KMS-11 (cell line): Measurements from ENCODE around the gene RPS6KA5.
"Not testable (repeated sequence)": the region's sequence is repeated elsewhere in the genome, so short reads cannot be mapped to it uniquely, and the experiment has no call there.

Source experiments
- H2AFZ ChIP-seq: fragments of 200-600 bp; sonication (generic); 2 replicates; pipeline ENCODE4 v1.6.1; 2016; ENCODE audit warnings: antibody characterized with exemption, mixed run types, low read depth
- H3K27ac ChIP-seq: fragments of 200-600 bp; sonication (generic); 2 replicates; pipeline ENCODE4 v1.6.1; 2016; ENCODE audit warnings: mild to moderate bottlenecking, mixed run types
- H3K27me3 ChIP-seq: fragments of 200-600 bp; sonication (generic); 2 replicates; pipeline ENCODE4 v1.6.1; 2017; ENCODE audit warnings: mild to moderate bottlenecking, low read depth, mixed run types, moderate library complexity; ENCODE audit not compliant: insufficient read depth
- H3K36me3 ChIP-seq: fragments of 200-600 bp; sonication (generic); 2 replicates; pipeline ENCODE4 v1.6.1; 2017; ENCODE audit warnings: mild to moderate bottlenecking, mixed run types; ENCODE audit not compliant: insufficient read depth
- H3K4me1 ChIP-seq: fragments of 200-600 bp; sonication (generic); 2 replicates; pipeline ENCODE4 v1.6.1; 2016; ENCODE audit warnings: mild to moderate bottlenecking, low read depth, mixed run types; ENCODE audit not compliant: poor library complexity, severe bottlenecking
- H3K4me2 ChIP-seq: fragments of 200-600 bp; sonication (generic); 2 replicates; pipeline ENCODE4 v1.7.0; 2016; ENCODE audit warnings: mild to moderate bottlenecking, mixed run types
- H3K4me3 ChIP-seq: fragments of 200-600 bp; sonication (generic); IDR thresholded peaks from 2 replicates; pipeline ENCODE4 v1.6.1; 2017; ENCODE audit warnings: low read depth, low read length, mixed read lengths; ENCODE audit not compliant: insufficient read depth
- H3K79me2 ChIP-seq: fragments of 200-600 bp; sonication (generic); 2 replicates; pipeline ENCODE4 v1.6.1; 2016; ENCODE audit warnings: low read depth, mixed run types; ENCODE audit not compliant: insufficient read depth
- H3K9ac ChIP-seq: fragments of 200-600 bp; sonication (generic); 2 replicates; pipeline ENCODE4 v1.6.1; 2016; ENCODE audit warnings: mild to moderate bottlenecking, mixed run types
- H4K20me1 ChIP-seq: fragments of 200-600 bp; sonication (generic); 2 replicates; pipeline ENCODE4 v1.6.1; 2016; ENCODE audit warnings: mild to moderate bottlenecking, mixed run types; ENCODE audit not compliant: insufficient read depth
- CTCF ChIP-seq: fragments of 200-600 bp; sonication (generic); conservative IDR thresholded peaks from 2 replicates; pipeline ENCODE4 v1.6.1; 2017; ENCODE audit warnings: low read depth, mild to moderate bottlenecking, antibody characterized with exemption, low read length, moderate library complexity, mixed read lengths

Gene RPS6KA5

DNA sequence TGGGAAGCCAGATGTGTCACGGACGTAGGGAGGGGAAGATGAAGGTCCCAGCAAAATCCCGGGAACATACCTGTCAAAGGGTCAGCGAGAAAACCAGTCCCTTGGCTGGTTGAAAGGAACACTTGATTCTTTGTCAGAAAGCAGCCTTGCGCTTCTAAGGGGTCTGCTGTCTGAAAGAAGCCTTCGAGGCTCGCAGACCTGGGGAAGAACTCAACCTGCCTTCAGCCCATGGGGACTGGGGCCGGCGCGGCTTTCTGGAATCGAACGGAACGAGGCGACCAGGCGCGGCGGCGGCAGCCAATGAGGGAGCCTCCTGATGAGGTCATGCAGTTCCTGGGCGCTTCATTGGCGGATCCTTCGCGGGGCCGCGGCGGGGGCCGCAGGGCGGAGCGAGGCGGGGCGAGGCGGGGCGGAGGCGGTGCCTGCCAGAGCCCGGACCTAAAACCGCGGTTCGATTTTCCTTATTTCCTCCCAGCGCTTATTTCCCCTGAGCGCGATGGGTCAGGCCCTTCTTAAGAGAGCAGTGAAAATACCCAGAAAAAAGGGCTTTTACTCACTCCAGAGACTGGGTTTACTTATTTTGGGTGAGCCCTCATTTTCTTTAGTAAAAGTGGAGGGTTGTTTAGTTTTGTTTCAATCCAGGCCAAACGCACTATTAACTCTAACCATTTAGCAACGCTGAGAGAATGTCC is 232.4 kb downstream of the RPS6KA5 start:
- Histone ChIP-seq H3K9ac (peak overlapping the region; percentile 80), H2AFZ (peak overlapping the region; percentile 76), H3K27ac (peak overlapping the region; percentile 99), H3K79me2 (no peaks in the 10 kb centered on the region), H3K4me3 (no peak overlapping the region), H3K4me1 (peaks cover 28% of the 10 kb centered on the region), H3K4me2 (peak overlapping the region; percentile 93), H4K20me1 (no peaks in the 10 kb centered on the region), H3K36me3 (no peaks in the 10 kb centered on the region), H3K27me3 (no peaks in the 10 kb centered on the region)
- TF ChIP-seq CTCF: no peak

DNA sequence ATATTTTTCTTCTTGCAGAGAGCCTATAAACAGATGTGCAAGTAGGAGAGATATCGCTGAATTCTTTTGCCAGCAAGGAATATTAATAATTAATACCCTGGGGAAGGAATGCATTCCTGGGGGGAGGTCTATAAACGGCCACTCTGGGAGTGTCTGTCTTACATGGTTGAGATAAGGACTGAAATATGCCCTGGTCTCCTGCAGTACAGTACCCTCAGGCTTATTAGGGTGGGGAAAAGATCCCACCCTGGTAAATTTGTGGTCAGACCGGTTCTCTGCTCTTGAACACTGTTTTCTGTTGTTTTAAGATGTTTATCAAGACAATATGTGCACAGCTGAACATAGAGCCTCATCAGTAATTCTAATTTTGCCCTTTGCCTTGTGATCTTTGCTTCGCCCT is 236.9 kb downstream of the RPS6KA5 start:
- H3K4me1 ChIP-seq: peaks cover 23% of the 10 kb centered on the region
- not testable (repeated sequence) for H3K27me3 ChIP-seq

GRCh38 chr14:90820958-90821357 is 239.5 kb downstream of the RPS6KA5 start:
- no peaks in the 10 kb centered on the region; the same call in 1 of the 2 replicates for H3K27me3 ChIP-seq
- no peaks in the 10 kb centered on the region for H4K20me1 ChIP-seq
- H3K36me3 ChIP-seq: no peaks in the 10 kb centered on the region
- H3K4me3 ChIP-seq: no peak overlapping the region
- peak overlapping the region; percentile 25; the same call in 1 of the 2 replicates for H3K4me2 ChIP-seq
- H3K4me1 ChIP-seq: peaks cover 17% of the 10 kb centered on the region
- H2AFZ ChIP-seq: no peak overlapping the region
- H3K27ac ChIP-seq: no peak overlapping the region; the same call in 1 of the 2 replicates
- no peak for TF ChIP-seq CTCF
- no peaks in the 10 kb centered on the region for H3K79me2 ChIP-seq
- H3K9ac ChIP-seq: no peak overlapping the region

More for the DNA sequence above, 236.9 kb downstream of the RPS6KA5 start:
- H2AFZ ChIP-seq, H3K9ac ChIP-seq, H3K27ac ChIP-seq, H4K20me1 ChIP-seq, H3K36me3 ChIP-seq, H3K4me2 ChIP-seq, H3K4me3 ChIP-seq, H3K79me2 ChIP-seq: not testable (repeated sequence)

- TF ChIP-seq CTCF: no peak
- H3K4me2 ChIP-seq: no peak overlapping the region
Observed at GRCh38 chr14:90819734-90820393, 240.6 kb downstream of the RPS6KA5 start.

DNA sequence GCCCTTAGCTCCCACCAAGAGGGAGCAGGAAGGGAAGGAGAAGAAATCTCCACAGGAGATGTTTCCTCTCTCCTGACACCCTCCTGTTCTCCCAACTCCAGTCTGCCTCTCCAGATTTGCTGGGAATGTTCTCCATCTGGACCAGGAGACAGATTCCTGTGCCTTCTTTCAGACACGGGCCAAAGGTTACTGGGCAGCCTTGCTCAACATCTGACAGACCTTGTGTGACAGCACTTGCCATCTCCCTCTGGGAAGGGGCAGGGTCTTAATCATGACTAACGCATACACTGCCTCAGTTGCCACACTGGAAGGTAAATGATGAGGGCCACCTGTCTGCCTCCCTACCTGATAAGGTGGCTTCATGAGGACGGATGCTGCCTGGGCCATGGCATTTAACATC is 241.7 kb downstream of the RPS6KA5 start:
- Histone ChIP-seq H3K27ac (no peak overlapping the region), H4K20me1 (no peaks in the 10 kb centered on the region), H3K36me3 (no peaks in the 10 kb centered on the region), H3K4me2 (no peak overlapping the region), H2AFZ (no peak overlapping the region), H3K9ac (no peak overlapping the region), H3K4me3 (no peak overlapping the region), H3K79me2 (no peaks in the 10 kb centered on the region), H3K4me1 (peaks cover 17% of the 10 kb centered on the region), H3K27me3 (no peaks in the 10 kb centered on the region; the same call in 1 of the 2 replicates)
- TF ChIP-seq CTCF: no peak

More at GRCh38 chr14:90819734-90820393, 240.6 kb downstream of the RPS6KA5 start:
- Histone ChIP-seq H3K36me3 (no peaks in the 10 kb centered on the region), H3K4me1 (peaks cover 17% of the 10 kb centered on the region), H3K4me3 (no peak overlapping the region), H3K27ac (no peak overlapping the region), H3K9ac (no peak overlapping the region), H4K20me1 (no peaks in the 10 kb centered on the region), H3K79me2 (no peaks in the 10 kb centered on the region), H3K27me3 (no peaks in the 10 kb centered on the region; the same call in 1 of the 2 replicates), H2AFZ (no peak overlapping the region)
